ENCODE results near the gene GPR84. TPM values are rescaled to one million over a fixed set of nuclear protein-coding genes. Genes with fewer than 3 reads are reported as not detected.

Gene GPR84
- total and polyA plus RNA-seq, 9 of the 15 experiments (the other 6 are each of a cell fraction or from before 2014, with no cell fraction given): 0.07 to 0.18 (median 0.11) TPM; not detected in 5

DNA sequence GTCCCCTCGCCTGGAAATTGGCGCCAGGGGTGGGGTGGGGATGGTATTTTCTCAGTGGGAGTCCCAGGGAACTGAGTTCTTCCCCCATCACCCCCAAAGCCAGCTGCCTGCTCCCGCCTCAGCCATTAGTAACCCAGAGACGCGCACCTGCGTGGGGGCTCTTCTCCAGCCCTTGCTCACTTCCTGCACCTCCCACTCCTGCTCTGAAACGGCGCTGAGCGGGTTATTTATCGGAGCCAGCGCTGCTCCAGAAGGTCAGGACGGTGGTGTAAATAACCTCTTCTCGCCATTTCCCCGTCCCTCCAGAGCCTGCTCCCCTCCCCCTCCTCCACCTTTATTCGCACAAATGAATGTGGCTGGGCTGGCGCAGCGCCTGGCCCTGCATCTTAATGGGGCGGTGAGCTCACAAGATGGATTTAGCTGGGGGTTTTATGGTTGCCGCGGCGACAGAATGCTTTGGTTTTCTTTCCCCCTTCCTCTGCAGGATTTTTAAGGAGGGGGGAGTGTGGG lies 12.2 kb downstream of the GPR84 start (continued):
- TF ChIP-seq, protein P1, sequence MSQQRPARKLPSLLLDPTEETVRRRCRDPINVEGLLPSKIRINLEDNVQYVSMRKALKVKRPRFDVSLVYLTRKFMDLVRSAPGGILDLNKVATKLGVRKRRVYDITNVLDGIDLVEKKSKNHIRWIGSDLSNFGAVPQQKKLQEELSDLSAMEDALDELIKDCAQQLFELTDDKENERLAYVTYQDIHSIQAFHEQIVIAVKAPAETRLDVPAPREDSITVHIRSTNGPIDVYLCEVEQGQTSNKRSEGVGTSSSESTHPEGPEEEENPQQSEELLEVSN (IDR thresholded peaks at IDR 0.05; ENCODE audit: borderline replicate concordance in 1 of 2, extremely low read depth in 1 of 2, insufficient read depth in 1 of 2, insufficient read length in 1 of 2, low read depth in 1 of 2, low read length in 1 of 2, poor library complexity in 1 of 2, severe bottlenecking in 1 of 2): peak in 1 of 2 experiments; percentile 13
- TF ChIP-seq ZNF561 (CRISPR knock-in tag; conservative IDR thresholded peaks at IDR 0.05) (no peak), ZNF347 (CRISPR knock-in tag; IDR thresholded peaks at IDR 0.05; ENCODE audit: low read depth) (no peak), ZNF696 (CRISPR knock-in tag; conservative IDR thresholded peaks at IDR 0.05) (no peak), DMBX1 (CRISPR knock-in tag; IDR thresholded peaks at IDR 0.05; ENCODE audit: borderline replicate concordance) (0 out of 2 replicates have a peak, but pooled peaks have one; percentile 26), SMARCA4 (IDR thresholded peaks at IDR 0.05) (peak; percentile 65), FOXA1 (IDR thresholded peaks at IDR 0.05; ENCODE audit: borderline replicate concordance) (no peak), KLF13 (tag; IDR thresholded peaks at IDR 0.05; ENCODE audit: borderline replicate concordance, low read depth) (no peak), FOXP1 (CRISPR knock-in tag; IDR thresholded peaks at IDR 0.05) (0 out of 2 replicates have a peak, but pooled peaks have one; percentile 29), CHD4 (IDR thresholded peaks at IDR 0.05; ENCODE audit: insufficient read depth, insufficient replicate concordance, low read depth, low read length, poor library complexity, severe bottlenecking) (no peak), SRSF3 (IDR thresholded peaks at IDR 0.05; ENCODE audit: insufficient read depth, low read length) (no peak), ZNF589 (CRISPR knock-in tag; IDR thresholded peaks at IDR 0.05; ENCODE audit: low read depth) (no peak), ZNF239 (CRISPR knock-in tag; IDR thresholded peaks at IDR 0.05) (no peak), ZNF274 (IDR thresholded peaks at IDR 0.05; ENCODE audit: borderline replicate concordance, low read depth, low read length) (no peak), TEAD1 (CRISPR knock-in tag; IDR thresholded peaks at IDR 0.05) (no peak; a peak in 1 of 4 replicates), TRIM28 (IDR thresholded peaks at IDR 0.05) (no peak), SOX6 (IDR thresholded peaks at IDR 0.05) (no peak)
- TF ChIP-seq, protein P2, sequence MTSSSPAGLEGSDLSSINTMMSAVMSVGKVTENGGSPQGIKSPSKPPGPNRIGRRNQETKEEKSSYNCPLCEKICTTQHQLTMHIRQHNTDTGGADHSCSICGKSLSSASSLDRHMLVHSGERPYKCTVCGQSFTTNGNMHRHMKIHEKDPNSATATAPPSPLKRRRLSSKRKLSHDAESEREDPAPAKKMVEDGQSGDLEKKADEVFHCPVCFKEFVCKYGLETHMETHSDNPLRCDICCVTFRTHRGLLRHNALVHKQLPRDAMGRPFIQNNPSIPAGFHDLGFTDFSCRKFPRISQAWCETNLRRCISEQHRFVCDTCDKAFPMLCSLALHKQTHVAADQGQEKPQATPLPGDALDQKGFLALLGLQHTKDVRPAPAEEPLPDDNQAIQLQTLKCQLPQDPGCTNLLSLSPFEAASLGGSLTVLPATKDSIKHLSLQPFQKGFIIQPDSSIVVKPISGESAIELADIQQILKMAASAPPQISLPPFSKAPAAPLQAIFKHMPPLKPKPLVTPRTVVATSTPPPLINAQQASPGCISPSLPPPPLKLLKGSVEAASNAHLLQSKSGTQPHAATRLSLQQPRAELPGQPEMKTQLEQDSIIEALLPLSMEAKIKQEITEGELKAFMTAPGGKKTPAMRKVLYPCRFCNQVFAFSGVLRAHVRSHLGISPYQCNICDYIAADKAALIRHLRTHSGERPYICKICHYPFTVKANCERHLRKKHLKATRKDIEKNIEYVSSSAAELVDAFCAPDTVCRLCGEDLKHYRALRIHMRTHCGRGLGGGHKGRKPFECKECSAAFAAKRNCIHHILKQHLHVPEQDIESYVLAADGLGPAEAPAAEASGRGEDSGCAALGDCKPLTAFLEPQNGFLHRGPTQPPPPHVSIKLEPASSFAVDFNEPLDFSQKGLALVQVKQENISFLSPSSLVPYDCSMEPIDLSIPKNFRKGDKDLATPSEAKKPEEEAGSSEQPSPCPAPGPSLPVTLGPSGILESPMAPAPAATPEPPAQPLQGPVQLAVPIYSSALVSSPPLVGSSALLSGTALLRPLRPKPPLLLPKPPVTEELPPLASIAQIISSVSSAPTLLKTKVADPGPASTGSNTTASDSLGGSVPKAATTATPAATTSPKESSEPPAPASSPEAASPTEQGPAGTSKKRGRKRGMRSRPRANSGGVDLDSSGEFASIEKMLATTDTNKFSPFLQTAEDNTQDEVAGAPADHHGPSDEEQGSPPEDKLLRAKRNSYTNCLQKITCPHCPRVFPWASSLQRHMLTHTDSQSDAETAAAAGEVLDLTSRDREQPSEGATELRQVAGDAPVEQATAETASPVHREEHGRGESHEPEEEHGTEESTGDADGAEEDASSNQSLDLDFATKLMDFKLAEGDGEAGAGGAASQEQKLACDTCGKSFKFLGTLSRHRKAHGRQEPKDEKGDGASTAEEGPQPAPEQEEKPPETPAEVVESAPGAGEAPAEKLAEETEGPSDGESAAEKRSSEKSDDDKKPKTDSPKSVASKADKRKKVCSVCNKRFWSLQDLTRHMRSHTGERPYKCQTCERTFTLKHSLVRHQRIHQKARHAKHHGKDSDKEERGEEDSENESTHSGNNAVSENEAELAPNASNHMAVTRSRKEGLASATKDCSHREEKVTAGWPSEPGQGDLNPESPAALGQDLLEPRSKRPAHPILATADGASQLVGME (CRISPR knock-in tag; IDR thresholded peaks at IDR 0.05): no peak
- TF ChIP-seq, protein P3, sequence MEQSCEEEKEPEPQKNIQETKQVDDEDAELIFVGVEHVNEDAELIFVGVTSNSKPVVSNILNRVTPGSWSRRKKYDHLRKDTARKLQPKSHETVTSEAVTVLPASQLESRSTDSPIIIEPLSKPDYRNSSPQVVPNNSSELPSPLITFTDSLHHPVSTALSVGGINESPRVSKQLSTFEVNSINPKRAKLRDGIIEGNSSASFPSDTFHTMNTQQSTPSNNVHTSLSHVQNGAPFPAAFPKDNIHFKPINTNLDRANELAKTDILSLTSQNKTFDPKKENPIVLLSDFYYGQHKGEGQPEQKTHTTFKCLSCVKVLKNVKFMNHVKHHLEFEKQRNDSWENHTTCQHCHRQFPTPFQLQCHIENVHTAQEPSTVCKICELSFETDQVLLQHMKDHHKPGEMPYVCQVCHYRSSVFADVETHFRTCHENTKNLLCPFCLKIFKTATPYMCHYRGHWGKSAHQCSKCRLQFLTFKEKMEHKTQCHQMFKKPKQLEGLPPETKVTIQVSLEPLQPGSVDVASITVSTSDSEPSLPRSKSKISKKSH (CRISPR knock-in tag; IDR thresholded peaks at IDR 0.05): no peak

Measured in K562 (cell line).